Calu3 (cell line): ENCODE measurements around the gene TROAP. TPM values are rescaled to one million over a fixed set of nuclear protein-coding genes. Genes with fewer than 3 reads are reported as not detected.

Experiments
- BruUV-seq: library from RNA; stranded (reverse); fragments of 400-500 nt; replicated peaks from 2 replicates; lab custom pipeline; 2021; lab: Mats Ljungman, UMichigan
- CTCF ChIA-PET: fragments of 300-600 bp; sonication (Branson Sonifier 250); formaldehyde crosslinking; loops from one replicate; lab custom pipeline; 2022; ENCODE audit warnings: antibody characterized with exemption; lab: Charles Lee
- DNase-seq: peaks from one replicate; pipeline ENCODE4 v3.0.0; 2022
- H3K27ac Mint-ChIP-seq: one replicate; pipeline ENCODE4 v1.8.0; 2022; ENCODE audit warnings: mixed read lengths; ENCODE audit not compliant: unreplicated experiment
- H3K27me3 Mint-ChIP-seq: one replicate; pipeline ENCODE4 v1.8.0; 2022; ENCODE audit warnings: mixed read lengths; ENCODE audit not compliant: unreplicated experiment
- H3K36me3 Mint-ChIP-seq: one replicate; pipeline ENCODE4 v1.8.0; 2022; ENCODE audit warnings: mild to moderate bottlenecking, moderate library complexity, mixed read lengths; ENCODE audit not compliant: insufficient read depth, unreplicated experiment
- H3K4me1 Mint-ChIP-seq: one replicate; pipeline ENCODE4 v1.8.0; 2022; ENCODE audit warnings: mild to moderate bottlenecking, low read depth, mixed read lengths; ENCODE audit not compliant: unreplicated experiment
- H3K4me3 Mint-ChIP-seq: one replicate; pipeline ENCODE4 v1.8.0; 2022; ENCODE audit warnings: mild to moderate bottlenecking, low read depth, moderate library complexity, mixed read lengths; ENCODE audit not compliant: unreplicated experiment
- H3K9me3 Mint-ChIP-seq: one replicate; pipeline ENCODE4 v1.8.0; 2022; ENCODE audit warnings: low read depth, mixed read lengths; ENCODE audit not compliant: unreplicated experiment
- CTCF ChIP-seq: fragments of 200-600 bp; IDR thresholded peaks from one replicate; pipeline ENCODE4 v1.8.0; 2022; ENCODE audit warnings: antibody characterized with exemption; ENCODE audit not compliant: unreplicated experiment
- intact Hi-C: fragments of 100-400 bp; cut with micrococcal nuclease; formaldehyde crosslinking; loops from one replicate; pipeline ENCODE4 v1.10.0; 2022; ENCODE audit not compliant: unreplicated experiment
- total RNA-seq: library from RNA; stranded (reverse); gene quantifications from 2 replicates; pipeline ENCODE4 v1.2.3, GENCODE V29; 2022

TROAP gene
- total RNA-seq, 1 experiment from 2014 or later, result 49.8 TPM

- no peak for TF ChIP-seq CTCF
- Mint-ChIP-seq H3K36me3 (peaks cover 17% of the 10 kb centered on the region), H3K27ac (no peak overlapping the region), H3K4me1 (peaks cover 38% of the 10 kb centered on the region), H3K9me3 (no peaks in the 10 kb centered on the region), H3K27me3 (peaks cover 70% of the 10 kb centered on the region), H3K4me3 (no peak overlapping the region)
- intact Hi-C loops, result no loop called here
- CTCF ChIA-PET, result interaction anchor here (1.2 to 1.8 kb wide), 3 partner anchors 11 to 54 kb away, joined by 3 to 12 read pairs (median 7); no protein-coding TSS in a partner anchor
- no peak for DNase-seq
- BruUV-seq, result no TSS peak
These were observed 20.1 kb downstream of the TROAP start for GRCh38 chr12:49342914-49343731.

DNA sequence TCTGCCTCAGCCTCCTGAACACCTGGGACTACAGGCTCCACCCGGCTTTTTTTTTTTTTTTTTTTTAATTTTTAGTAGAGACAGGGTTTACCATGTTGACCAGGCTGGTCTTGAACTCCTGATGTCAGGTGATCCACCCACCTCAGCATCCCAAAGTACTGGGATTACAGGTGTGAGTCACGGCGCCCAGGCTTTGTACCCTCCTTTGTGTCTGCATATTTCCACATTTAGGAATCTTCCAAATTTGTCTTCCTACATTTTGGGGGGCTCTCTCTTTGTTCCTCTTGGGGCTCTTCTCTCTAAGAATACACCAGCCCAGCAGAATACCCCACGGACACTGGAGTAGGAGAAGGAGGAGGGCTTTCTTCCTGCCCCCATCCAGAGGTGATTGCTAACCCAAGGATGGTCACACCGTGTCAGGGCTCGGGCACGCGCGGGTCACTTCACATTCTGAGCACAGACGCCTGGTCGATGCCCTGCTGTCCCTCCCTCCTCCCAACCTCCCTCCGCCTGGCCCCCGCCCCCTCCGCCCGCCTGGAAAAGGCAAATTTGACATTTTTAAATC lies 21.5 kb downstream of the TROAP start:
- no peak for TF ChIP-seq CTCF
- Mint-ChIP-seq H3K4me3 (peak overlapping the region; percentile 72), H3K36me3 (peaks cover 20% of the 10 kb centered on the region), H3K27me3 (peaks cover 61% of the 10 kb centered on the region), H3K4me1 (peaks cover 34% of the 10 kb centered on the region), H3K27ac (no peak overlapping the region), H3K9me3 (no peaks in the 10 kb centered on the region)
- CTCF ChIA-PET, result no interaction called here
- intact Hi-C loops, result no loop called here
- DNase-seq, result no peak
- BruUV-seq, result no TSS peak

DNA sequence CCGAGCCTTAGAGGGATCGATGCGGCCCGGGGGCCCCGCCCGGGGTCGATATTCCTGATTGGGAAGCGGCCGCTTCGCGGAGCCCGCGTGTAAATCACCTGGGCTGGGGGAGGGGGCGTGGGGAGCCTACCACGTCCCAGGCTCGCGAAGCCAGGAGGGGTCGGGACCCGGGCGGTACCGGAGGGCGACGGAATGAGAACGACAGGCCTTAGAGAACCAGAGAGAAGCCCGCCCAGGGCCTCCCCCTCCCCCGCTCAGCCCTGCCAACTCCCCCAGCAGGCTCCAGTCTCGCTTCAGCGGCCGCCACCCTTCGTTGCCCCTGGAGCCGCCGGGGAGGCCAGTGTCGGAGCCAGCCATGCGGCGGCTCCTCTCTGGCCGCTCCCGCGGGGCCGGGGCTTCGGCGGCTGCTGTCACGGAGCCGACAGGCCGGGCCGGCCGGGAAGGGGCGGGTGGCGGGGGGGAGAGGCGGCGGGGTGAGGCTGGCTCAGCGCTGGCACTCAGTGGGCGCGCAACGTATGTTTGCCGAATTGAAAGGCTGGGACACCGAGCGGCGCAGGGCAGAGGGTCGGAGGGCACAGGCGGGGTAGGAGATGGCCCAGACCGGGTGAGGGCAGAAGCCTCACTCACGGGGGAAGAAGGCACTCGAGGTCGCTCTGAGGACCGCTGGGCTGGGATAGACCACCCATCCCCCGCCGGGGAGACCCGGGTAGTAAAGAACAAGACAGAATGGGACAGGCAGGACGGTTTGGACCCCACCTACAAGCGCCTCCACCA lies 22.2 kb downstream of the TROAP start:
- intact Hi-C loops, result no loop called here
- no TSS peak for BruUV-seq
- H3K4me3 Mint-ChIP-seq, result peak overlapping the region; percentile 72
- peaks cover 20% of the 10 kb centered on the region for H3K36me3 Mint-ChIP-seq
- peak; percentile 34 for DNase-seq
- peaks cover 55% of the 10 kb centered on the region for H3K27me3 Mint-ChIP-seq
- no peak for TF ChIP-seq CTCF
- H3K27ac Mint-ChIP-seq, result no peak overlapping the region
- CTCF ChIA-PET, result no interaction called here
- H3K9me3 Mint-ChIP-seq, result no peaks in the 10 kb centered on the region
- peaks cover 27% of the 10 kb centered on the region for H3K4me1 Mint-ChIP-seq

DNA sequence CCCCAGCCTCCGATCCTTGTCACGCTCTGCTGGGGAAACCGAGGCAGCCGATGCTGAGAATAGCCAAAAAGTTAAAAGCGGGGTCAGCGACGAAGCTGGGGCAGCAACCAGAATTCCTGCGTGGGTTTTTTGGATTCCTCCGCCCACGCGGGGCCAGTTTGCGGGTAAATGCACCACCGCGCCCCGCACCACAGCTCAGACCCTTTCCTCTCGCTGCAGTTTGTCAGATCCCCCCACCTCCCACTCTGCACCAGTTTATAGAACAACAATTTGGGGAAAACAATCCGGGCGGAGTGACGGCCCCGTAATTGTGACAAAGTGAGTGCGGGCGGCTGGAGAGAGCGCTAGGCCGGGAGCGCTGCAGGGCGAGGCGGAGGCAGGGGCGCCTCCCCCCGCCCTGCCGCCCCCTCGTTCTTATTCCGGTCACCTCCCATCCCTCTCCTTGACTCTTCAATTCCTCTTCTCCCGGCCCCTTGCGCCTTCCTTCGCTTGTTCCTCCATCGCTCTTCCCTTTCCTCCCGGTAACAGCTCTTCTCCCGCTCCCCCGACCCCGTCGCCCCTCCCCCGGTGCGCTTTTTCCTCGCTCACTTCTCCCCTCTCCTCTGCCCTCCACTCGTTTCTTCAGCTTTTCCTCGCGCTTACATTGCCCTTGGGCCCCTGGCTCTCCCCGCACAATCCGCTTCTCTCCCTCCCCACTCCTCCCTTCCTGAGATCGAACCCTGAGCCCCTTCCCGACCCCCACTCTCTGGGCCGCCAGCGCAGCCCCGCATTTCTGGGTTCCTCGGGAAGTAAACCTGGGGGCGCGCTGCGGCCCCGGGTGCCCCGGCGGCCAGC lies 23.0 kb downstream of the TROAP start:
- CTCF ChIA-PET, result interaction anchor here (1.4 to 2.0 kb wide), 2 partner anchors 10 to 49 kb away, joined by 5 to 7 read pairs; partner anchors contain the start of gene C1QL4
- H3K27me3 Mint-ChIP-seq, result peaks cover 47% of the 10 kb centered on the region
- H3K4me1 Mint-ChIP-seq, result peaks cover 24% of the 10 kb centered on the region
- H3K27ac Mint-ChIP-seq, result no peak overlapping the region
- no peak for TF ChIP-seq CTCF
- no peaks in the 10 kb centered on the region for H3K9me3 Mint-ChIP-seq
- peak overlapping the region; percentile 72 for H3K4me3 Mint-ChIP-seq
- BruUV-seq, result no TSS peak
- H3K36me3 Mint-ChIP-seq, result peaks cover 20% of the 10 kb centered on the region
- DNase-seq, result no peak
- intact Hi-C loops, result no loop called here
